Measurements from ENCODE around the gene SNAP47. TPM values are rescaled to one million over a fixed set of nuclear protein-coding genes. Genes with fewer than 3 reads are reported as not detected.

SNAP47 gene
- total and polyA plus RNA-seq, 9 of the 15 experiments (the other 6 are each of a cell fraction or from before 2014, with no cell fraction given) = 2.5 to 41.3 (median 32.6) TPM

- TF ChIP-seq HMGXB4 (CRISPR knock-in tag; IDR thresholded peaks at IDR 0.05) (no peak), NR2C2 (CRISPR knock-in tag; IDR thresholded peaks at IDR 0.05) (no peak), NR2C2 (tag; IDR thresholded peaks at IDR 0.05) (peak; percentile 78; the same call in 1 of the 2 replicates), MTA3 (IDR thresholded peaks at IDR 0.05; ENCODE audit: borderline replicate concordance) (peak; percentile 93), ARID1B (IDR thresholded peaks at IDR 0.05) (peak; percentile 86), ZNF282 (CRISPR knock-in tag; IDR thresholded peaks at IDR 0.05) (no peak), ATF3 (IDR thresholded peaks at IDR 0.05) (peak; percentile 94), ATF3 (CRISPR knock-in tag; conservative IDR thresholded peaks at IDR 0.05) (no peak), HMGN3 (IDR thresholded peaks at IDR 0.05; ENCODE audit: borderline replicate concordance, extremely low read depth, insufficient read length, low read depth, low read length) (no peak), STAT5A (IDR thresholded peaks at IDR 0.05; ENCODE audit: borderline replicate concordance, low read length) (peak; percentile 83), FOS (IDR thresholded peaks at IDR 0.05; ENCODE audit: extremely low read depth, insufficient read length) (no peak), ESRRA (IDR thresholded peaks at IDR 0.05; ENCODE audit: borderline replicate concordance, low read depth) (no peak), CCAR2 (IDR thresholded peaks at IDR 0.05; ENCODE audit: low read depth, low read length) (no peak), KAT7 (CRISPR knock-in tag; IDR thresholded peaks at IDR 0.05; ENCODE audit: borderline replicate concordance) (no peak), USF1 (CRISPR knock-in tag; IDR thresholded peaks at IDR 0.05) (no peak), ZC3H8 (IDR thresholded peaks at IDR 0.05) (no peak), FUS (optimal IDR thresholded peaks at IDR 0.05; ENCODE audit: low read depth, low read length) (no peak), ZNF384 (IDR thresholded peaks at IDR 0.05; ENCODE audit: low read depth, low read length) (no peak), ZNF586 (CRISPR knock-in tag; conservative IDR thresholded peaks at IDR 0.05) (no peak), TFAM (CRISPR knock-in tag; conservative IDR thresholded peaks at IDR 0.05) (no peak), ZNF316 (IDR thresholded peaks at IDR 0.05) (no peak), CEBPG (CRISPR knock-in tag; IDR thresholded peaks at IDR 0.05) (peak; percentile 69), CEBPG (tag; conservative IDR thresholded peaks at IDR 0.05 in 1 of 2, IDR thresholded peaks at IDR 0.05 in 1 of 2) (peak; percentile 95 to 96), BCL6 (CRISPR knock-in tag; IDR thresholded peaks at IDR 0.05) (no peak), NR1H2 (CRISPR knock-in tag; IDR thresholded peaks at IDR 0.05) (no peak), ZBTB26 (CRISPR knock-in tag; IDR thresholded peaks at IDR 0.05) (no peak), ELF1 (tag; IDR thresholded peaks at IDR 0.05) (no peak; the same call in 1 of the 2 replicates)
Observed at GRCh38 chr1:227748496-227749182, 13.4 kb downstream of the SNAP47 start (continued).
